Brain microvascular endothelial cell (primary cell): ENCODE data around the gene SPRR1B.
"Not testable (repeated sequence)": the region's sequence is repeated elsewhere in the genome, so short reads cannot be mapped to it uniquely, and the experiment has no call there.

Experiments
- DNase-seq: peaks from one replicate; pipeline ENCODE4 v3.0.0-alpha.2; 2020
- H3K27ac ChIP-seq: fragments of 250-450 bp; sonication (Bioruptor Pico); 2 replicates; pipeline ENCODE4 v1.5.1; 2020; ENCODE audit warnings: mild to moderate bottlenecking, moderate library complexity
- H3K27me3 ChIP-seq: fragments of 250-450 bp; sonication (Bioruptor Pico); replicated peaks from 2 replicates; pipeline ENCODE4 v1.5.1; 2020; ENCODE audit warnings: mild to moderate bottlenecking
- H3K36me3 ChIP-seq: fragments of 250-450 bp; sonication (Bioruptor Pico); replicated peaks from 2 replicates; pipeline ENCODE4 v1.5.1; 2020; ENCODE audit warnings: mild to moderate bottlenecking
- H3K4me3 ChIP-seq: 2 replicates; pipeline ENCODE4 v1.5.1; 2011; ENCODE audit warnings: low read depth, mild to moderate bottlenecking, control low read depth, low read length, moderate library complexity
- in situ Hi-C: cut with HindIII; loops from 2 replicates; pipeline ENCODE4 v1.10.0; 2017; ENCODE audit warnings: low sequenced_read_pairs, low pct_ligation_motif_present
- TF ChIP-seq, protein P1 (sequence below): IDR thresholded peaks from 2 replicates; pipeline ENCODE4 v1.5.1; 2011; ENCODE audit warnings: low read depth, mild to moderate bottlenecking, moderate library complexity, low read length, control low read depth, inconsistent platforms; ENCODE audit errors: missing control alignments

SPRR1B gene

DNA sequence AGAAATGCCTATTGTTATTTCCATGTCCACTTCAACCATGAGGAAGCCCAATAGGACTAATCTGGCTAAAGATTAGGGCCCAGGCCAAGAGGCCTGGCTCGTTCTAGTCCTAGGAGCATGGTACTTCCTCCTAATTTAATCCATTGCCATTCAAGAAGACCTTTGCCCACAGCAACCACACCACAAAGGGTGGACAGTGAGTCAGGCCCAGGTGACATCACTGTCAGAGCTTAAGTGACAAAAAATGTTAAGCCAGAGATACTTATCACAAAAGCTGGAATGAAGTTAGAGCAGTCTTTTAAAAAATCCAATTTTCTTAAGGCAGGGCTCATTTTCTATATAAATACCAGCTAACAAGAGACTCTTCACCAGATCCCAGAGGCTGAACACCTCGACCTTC lies 29.6 kb upstream of the SPRR1B start, which contains the start of gene SPRR3:
Gene SPRR3 (plus strand): TSS at position 368 of the 400 bp plus-strand sequence. CDS start 1,272 bp downstream, outside the sequence.
- Histone ChIP-seq H3K4me3 (no peak within 1 kb of the TSS), H3K27me3 (no peaks in the 10 kb centered on the region), H3K36me3 (no peaks in the 10 kb centered on the region), H3K27ac (no peak within 1 kb of the TSS)
- TF ChIP-seq, protein P1, sequence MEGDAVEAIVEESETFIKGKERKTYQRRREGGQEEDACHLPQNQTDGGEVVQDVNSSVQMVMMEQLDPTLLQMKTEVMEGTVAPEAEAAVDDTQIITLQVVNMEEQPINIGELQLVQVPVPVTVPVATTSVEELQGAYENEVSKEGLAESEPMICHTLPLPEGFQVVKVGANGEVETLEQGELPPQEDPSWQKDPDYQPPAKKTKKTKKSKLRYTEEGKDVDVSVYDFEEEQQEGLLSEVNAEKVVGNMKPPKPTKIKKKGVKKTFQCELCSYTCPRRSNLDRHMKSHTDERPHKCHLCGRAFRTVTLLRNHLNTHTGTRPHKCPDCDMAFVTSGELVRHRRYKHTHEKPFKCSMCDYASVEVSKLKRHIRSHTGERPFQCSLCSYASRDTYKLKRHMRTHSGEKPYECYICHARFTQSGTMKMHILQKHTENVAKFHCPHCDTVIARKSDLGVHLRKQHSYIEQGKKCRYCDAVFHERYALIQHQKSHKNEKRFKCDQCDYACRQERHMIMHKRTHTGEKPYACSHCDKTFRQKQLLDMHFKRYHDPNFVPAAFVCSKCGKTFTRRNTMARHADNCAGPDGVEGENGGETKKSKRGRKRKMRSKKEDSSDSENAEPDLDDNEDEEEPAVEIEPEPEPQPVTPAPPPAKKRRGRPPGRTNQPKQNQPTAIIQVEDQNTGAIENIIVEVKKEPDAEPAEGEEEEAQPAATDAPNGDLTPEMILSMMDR: no peak
- DNase-seq: no peak
- in situ Hi-C loops: no loop called here

DNA sequence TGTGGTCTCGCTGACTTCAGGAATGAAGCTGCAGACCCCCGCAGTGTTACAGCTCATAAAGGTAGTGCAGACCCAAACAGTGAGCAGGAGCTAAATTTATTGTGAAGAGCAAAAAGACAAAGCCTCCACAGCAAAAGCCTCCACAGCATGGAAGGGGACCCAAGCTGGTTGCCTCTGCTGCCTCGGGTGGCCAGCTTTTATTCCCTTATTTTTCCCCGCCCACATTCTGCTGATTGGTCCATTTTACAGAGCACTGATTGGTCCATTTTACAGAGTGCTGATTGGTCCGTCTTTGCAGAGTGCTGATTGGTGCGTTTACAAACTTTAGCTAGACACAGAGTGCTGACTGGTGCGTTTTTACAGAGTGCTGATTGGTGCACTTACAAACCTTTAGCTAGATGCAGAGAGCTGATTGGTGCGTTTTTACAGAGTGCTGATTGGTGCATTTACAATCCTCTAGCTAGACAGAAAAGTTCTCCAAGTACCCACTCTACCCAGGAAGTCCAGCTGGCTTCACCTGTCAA lies 19.7 kb upstream of the SPRR1B start:
- DNase-seq, H3K36me3 ChIP-seq, in situ Hi-C loops, H3K27me3 ChIP-seq, H3K27ac ChIP-seq, H3K4me3 ChIP-seq: not testable (repeated sequence)

DNA sequence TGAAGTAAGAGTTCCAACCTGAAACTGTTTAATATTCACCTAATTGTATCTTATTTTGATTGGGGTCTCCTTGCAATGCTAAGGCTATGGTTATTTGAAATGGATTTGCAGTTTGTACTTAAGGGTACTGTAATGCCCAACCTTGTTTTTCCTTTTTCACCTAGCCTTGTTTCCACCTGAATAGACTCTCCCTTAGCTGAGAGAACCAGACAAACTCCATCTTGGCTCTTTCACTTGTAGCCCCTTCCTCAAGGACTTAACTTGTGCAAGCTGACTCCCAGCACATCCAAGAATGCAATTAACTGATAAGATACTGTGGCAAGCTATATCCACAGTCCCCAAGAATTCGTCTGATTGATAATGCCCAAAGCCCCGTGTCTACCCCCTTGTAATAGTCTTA lies 9.2 kb upstream of the SPRR1B start:
- H3K36me3 ChIP-seq, H3K4me3 ChIP-seq, H3K27me3 ChIP-seq, DNase-seq, H3K27ac ChIP-seq, in situ Hi-C loops: not testable (repeated sequence)

DNA sequence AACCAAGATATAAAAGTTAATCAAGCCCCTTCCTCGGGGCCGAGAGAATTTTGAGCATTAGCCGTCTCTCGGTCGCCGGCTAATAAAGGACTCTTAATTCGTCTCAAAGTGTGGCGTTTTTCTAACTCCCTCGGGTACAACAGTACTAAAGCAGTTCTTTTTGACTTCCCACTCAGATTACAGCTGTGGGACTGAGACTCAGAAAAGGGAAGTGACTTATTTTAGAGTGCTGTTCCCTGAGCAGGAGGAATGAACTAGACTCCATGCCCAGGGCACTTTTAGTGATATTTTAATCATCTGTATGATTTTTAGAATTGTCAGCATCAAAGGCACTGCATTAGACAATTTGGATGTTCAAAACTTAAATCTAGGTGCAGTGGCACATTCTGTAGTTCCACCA lies 8.7 kb upstream of the SPRR1B start:
- H3K36me3 ChIP-seq, H3K27ac ChIP-seq, in situ Hi-C loops, H3K27me3 ChIP-seq, H3K4me3 ChIP-seq, DNase-seq: not testable (repeated sequence)

DNA sequence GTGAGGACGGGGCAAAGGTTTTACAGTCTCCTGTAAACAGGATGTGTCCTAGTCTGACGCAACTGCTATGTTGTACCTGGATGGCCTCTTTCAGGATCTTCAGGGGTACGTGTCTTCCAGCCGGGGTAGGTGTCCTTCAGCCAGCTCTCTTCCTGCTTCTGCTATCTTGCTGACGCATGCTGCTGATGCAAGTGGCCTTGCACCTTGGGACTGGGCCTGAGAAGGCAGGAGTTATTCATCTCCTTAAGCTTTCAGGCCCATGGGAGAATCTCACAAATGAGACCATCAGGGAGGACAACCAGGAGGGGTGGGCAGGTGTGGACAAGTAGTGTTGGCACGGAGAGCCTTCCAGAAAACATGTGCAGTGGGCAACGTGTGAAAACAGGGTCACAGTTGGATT lies 7.9 kb upstream of the SPRR1B start:
- in situ Hi-C loops: no loop called here
- H3K27me3 ChIP-seq: no peaks in the 10 kb centered on the region
- no peaks in the 10 kb centered on the region for H3K36me3 ChIP-seq
- TF ChIP-seq, protein P1: no peak
- no peak overlapping the region for H3K4me3 ChIP-seq
- DNase-seq: no peak
- H3K27ac ChIP-seq: no peak overlapping the region

DNA sequence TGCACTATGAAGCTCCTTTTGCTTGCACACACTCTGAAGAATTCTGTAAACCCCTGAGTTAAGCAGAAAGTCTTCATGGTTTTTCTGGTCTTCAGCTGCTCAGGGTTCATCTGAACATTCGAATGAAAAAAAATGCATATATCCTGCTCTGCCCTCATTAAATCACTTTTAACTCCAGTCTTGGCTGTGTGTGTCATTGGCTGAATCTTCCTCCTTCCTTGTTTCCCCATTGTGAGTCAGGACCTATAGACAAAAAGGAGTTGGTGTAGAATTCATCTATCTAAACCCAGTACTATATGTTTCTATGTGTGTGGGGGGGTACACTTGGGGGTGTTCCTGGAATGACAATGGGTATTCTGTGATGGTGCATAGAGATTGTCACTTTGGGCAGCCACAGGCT lies 6.6 kb upstream of the SPRR1B start:
- in situ Hi-C loops: no loop called here
- Histone ChIP-seq H3K27ac (no peak overlapping the region), H3K36me3 (no peaks in the 10 kb centered on the region), H3K4me3 (no peak overlapping the region), H3K27me3 (no peaks in the 10 kb centered on the region)
- DNase-seq: no peak
- TF ChIP-seq, protein P1: no peak

DNA sequence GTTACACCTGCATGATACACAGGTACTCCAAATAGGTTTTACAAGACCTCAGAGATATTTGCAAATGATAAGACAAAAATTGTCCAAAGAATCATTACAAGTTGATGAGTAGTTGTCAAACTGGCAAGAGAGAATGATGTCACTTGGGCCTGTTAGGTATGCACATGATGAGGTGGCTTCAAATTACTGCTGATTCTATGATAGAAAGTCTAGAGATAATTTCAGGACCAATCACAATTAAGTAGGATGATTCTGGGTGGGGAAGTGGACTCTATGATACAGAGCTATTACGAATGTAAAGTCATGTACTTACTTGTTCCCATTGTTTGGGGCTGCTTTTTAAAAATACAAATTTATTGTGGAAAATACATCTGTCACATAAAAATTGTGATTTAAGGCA lies 5.2 kb upstream of the SPRR1B start:
- Histone ChIP-seq H3K36me3 (no peaks in the 10 kb centered on the region), H3K27ac (no peak overlapping the region), H3K27me3 (no peaks in the 10 kb centered on the region), H3K4me3 (no peak overlapping the region)
- DNase-seq: no peak
- in situ Hi-C loops: no loop called here
- TF ChIP-seq, protein P1: no peak
